GM23338 (cell line): ENCODE data around the gene OR52E5. TPM values are rescaled to one million over a fixed set of nuclear protein-coding genes. Genes with fewer than 3 reads are reported as not detected.
A peak's percentile ranks its signal among the peaks of the same experiment; 100 is the strongest.

ENCODE experiments used
- ATAC-seq: fragments of 200-7000 bp; cut with Tn5 transposase; 3 replicates; pipeline ENCODE4 v1.9.1; 2020
- DNase-seq: peaks from one replicate; pipeline ENCODE4 v3.0.0-alpha.2; 2015; ENCODE audit warnings: low spot score
- H2AFZ ChIP-seq: fragments of 200-600 bp; sonication (generic); 2 replicates; pipeline ENCODE4 v1.8.0; 2016; ENCODE audit warnings: antibody characterized with exemption, mild to moderate bottlenecking, moderate library complexity
- H3F3A ChIP-seq: fragments of 200-600 bp; sonication (generic); replicated peaks from 2 replicates; pipeline ENCODE4 v1.8.0; 2017; ENCODE audit warnings: antibody characterized with exemption, mixed run types, low read depth
- H3K27ac ChIP-seq: fragments of 200-600 bp; sonication (generic); 2 replicates; pipeline ENCODE4 v1.6.1; 2016; ENCODE audit warnings: low read depth
- H3K27me3 ChIP-seq: fragments of 200-600 bp; sonication (generic); 2 replicates; pipeline ENCODE4 v1.8.0; 2016; ENCODE audit warnings: mild to moderate bottlenecking, mixed run types, moderate library complexity; ENCODE audit not compliant: insufficient read depth
- H3K36me3 ChIP-seq: fragments of 200-600 bp; sonication (generic); 2 replicates; pipeline ENCODE4 v1.8.0; 2016; ENCODE audit warnings: mild to moderate bottlenecking; ENCODE audit not compliant: insufficient read depth
- H3K4me1 ChIP-seq: fragments of 200-600 bp; sonication (generic); 2 replicates; pipeline ENCODE4 v1.8.0; 2016; ENCODE audit warnings: mild to moderate bottlenecking, moderate library complexity; ENCODE audit not compliant: insufficient read depth
- H3K4me2 ChIP-seq: fragments of 200-600 bp; sonication (generic); 2 replicates; pipeline ENCODE4 v1.7.1; 2017; ENCODE audit warnings: mixed run types
- H3K4me3 ChIP-seq: fragments of 200-600 bp; sonication (generic); 2 replicates; pipeline ENCODE4 v1.6.1; 2016; ENCODE audit warnings: mixed run types
- H3K79me2 ChIP-seq: fragments of 200-600 bp; sonication (generic); replicated peaks from 2 replicates; pipeline ENCODE4 v1.8.0; 2017; ENCODE audit warnings: mild to moderate bottlenecking; ENCODE audit not compliant: insufficient read depth
- H3K9me2 ChIP-seq: fragments of 200-600 bp; sonication (generic); 2 replicates; pipeline ENCODE4 v1.8.0; 2017; ENCODE audit not compliant: insufficient read depth
- H4K20me1 ChIP-seq: fragments of 200-600 bp; sonication (generic); replicated peaks from 2 replicates; pipeline ENCODE4 v1.8.0; 2017; ENCODE audit warnings: mild to moderate bottlenecking; ENCODE audit not compliant: insufficient read depth
- H3K27ac Mint-ChIP-seq: 2 replicates; pipeline ENCODE4 v1.8.0; 2020; ENCODE audit warnings: inconsistent platforms, mild to moderate bottlenecking, moderate library complexity, mixed read lengths
- H3K27me3 Mint-ChIP-seq: 3 replicates; pipeline ENCODE4 v1.8.0; 2022; ENCODE audit warnings: low read depth, mild to moderate bottlenecking, moderate library complexity, mixed read lengths, inconsistent platforms; ENCODE audit not compliant: insufficient read depth, poor library complexity
- H3K36me3 Mint-ChIP-seq: 3 replicates; pipeline ENCODE4 v1.8.0; 2021; ENCODE audit warnings: low read depth, mild to moderate bottlenecking, inconsistent platforms, moderate library complexity, mixed read lengths
- H3K4me1 Mint-ChIP-seq: 3 replicates; pipeline ENCODE4 v1.8.0; 2020; ENCODE audit warnings: mild to moderate bottlenecking, inconsistent platforms, mixed read lengths
- H3K4me3 Mint-ChIP-seq: 3 replicates; pipeline ENCODE4 v1.8.0; 2021; ENCODE audit warnings: moderate library complexity, mild to moderate bottlenecking, inconsistent platforms, mixed read lengths
- H3K9me3 Mint-ChIP-seq: 3 replicates; pipeline ENCODE4 v1.8.0; 2020; ENCODE audit warnings: moderate library complexity, mild to moderate bottlenecking, inconsistent platforms, mixed read lengths
- EZH2 ChIP-seq: fragments of 200-600 bp; sonication (generic); IDR thresholded peaks from one replicate; pipeline ENCODE4 v1.8.0; 2017; ENCODE audit warnings: antibody characterized with exemption, mild to moderate bottlenecking, low read depth; ENCODE audit not compliant: unreplicated experiment
- EZH2phosphoT487 ChIP-seq: fragments of 200-600 bp; sonication (generic); IDR thresholded peaks from one replicate; pipeline ENCODE4 v1.8.1; 2018; ENCODE audit warnings: antibody characterized with exemption; ENCODE audit not compliant: unreplicated experiment
- POLR2AphosphoS5 ChIP-seq: IDR thresholded peaks from 2 replicates; pipeline ENCODE4 v1.6.1; 2016; ENCODE audit warnings: antibody characterized with exemption, low read depth
- STAT1 ChIP-seq: IDR thresholded peaks from one replicate; pipeline ENCODE4 v1.6.1; 2016; ENCODE audit warnings: antibody characterized with exemption; ENCODE audit not compliant: unreplicated experiment
- ZNF114 ChIP-seq: fragments of 250-450 bp; sonication (Bioruptor Pico); IDR thresholded peaks from 2 replicates; pipeline ENCODE4 v1.5.0; 2020; ENCODE audit warnings: mild to moderate bottlenecking, moderate library complexity
- ZNF331 ChIP-seq: fragments of 250-450 bp; sonication (Bioruptor Pico); IDR thresholded peaks from 2 replicates; pipeline ENCODE4 v1.5.0; 2020; ENCODE audit warnings: low read depth, mild to moderate bottlenecking, moderate library complexity
- polyA plus RNA-seq: library from polyadenylated mRNA; unstranded; fragments of >200 nt; fragmentation: Nextera tagmentation; extraction: Ambion mirVana; gene quantifications from 2 replicates; pipeline ENCODE4 v1.2.1, GENCODE V29; 2016
- total RNA-seq: library from RNA; depleted of rRNA; stranded (reverse); fragments of >200 nt; shearing (Covaris generic); gene quantifications from 2 replicates; pipeline ENCODE4 v1.2.3, GENCODE V29; 2014
- TF ChIP-seq, protein P1 (sequence below): fragments of 250-450 bp; sonication (Bioruptor Pico); IDR thresholded peaks from 2 replicates; pipeline ENCODE4 v1.5.0; 2020; ENCODE audit warnings: mild to moderate bottlenecking, moderate library complexity
- TF ChIP-seq, protein P2 (sequence below): IDR thresholded peaks from 2 replicates; pipeline ENCODE4 v1.6.1; 2016; ENCODE audit warnings: antibody characterized with exemption
- TF ChIP-seq, protein P3 (sequence below), 2 experiments: fragments of 200-600 bp in 1 of 2; sonication (generic) in 1 of 2; conservative IDR thresholded peaks; 2 replicates each; pipeline versions ENCODE4 v1.5.1 to v1.6.1; 2016 to 2017; ENCODE audit warnings: antibody characterized with exemption in 2 of 2, low read depth in 2 of 2, mild to moderate bottlenecking in 2 of 2, moderate library complexity in 1 of 2

The OR52E5 gene
- total and polyA plus RNA-seq, 2 experiments from 2014 or later: not detected

DNA sequence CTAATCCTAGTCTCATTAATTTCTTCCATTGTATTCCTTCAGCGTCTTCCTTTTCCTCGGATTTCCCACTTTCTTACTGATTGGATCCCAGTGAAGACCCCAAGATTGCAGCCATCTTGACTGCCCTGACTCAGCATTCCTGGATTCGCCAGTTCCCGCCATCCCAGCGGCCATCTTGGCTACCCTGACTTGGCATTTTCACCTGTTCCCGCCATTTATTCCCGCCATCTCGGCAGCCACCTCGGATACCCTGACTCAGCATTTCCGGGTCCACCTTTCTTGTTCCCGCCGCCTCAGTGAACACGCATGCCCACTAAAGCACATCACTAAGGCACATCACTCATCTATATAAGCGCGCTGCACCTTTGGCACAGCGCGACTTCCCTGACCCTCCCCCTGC is 35.3 kb downstream of the OR52E5 start:
- DNase-seq (peak; percentile 34), ATAC-seq (no peak)
- Histone ChIP-seq H3K4me2 (no peak overlapping the region), H3F3A (no peaks in the 10 kb centered on the region), H3K27me3 (no peaks in the 10 kb centered on the region), H3K9me2 (peaks cover 4% of the 10 kb centered on the region), H4K20me1 (no peaks in the 10 kb centered on the region), H3K79me2 (no peaks in the 10 kb centered on the region), H3K27ac (no peak overlapping the region), H2AFZ (0 out of 2 replicates have a peak overlapping the region, but pooled peaks have one; percentile 38), H3K4me1 (no peaks in the 10 kb centered on the region), H3K36me3 (no peaks in the 10 kb centered on the region), H3K4me3 (no peak overlapping the region)
- H3K4me1 Mint-ChIP-seq: no peaks in the 10 kb centered on the region
- H3K27ac Mint-ChIP-seq: peak overlapping the region; percentile 94
- H3K9me3 Mint-ChIP-seq: peaks cover 52% of the 10 kb centered on the region
- peaks cover 24% of the 10 kb centered on the region for H3K36me3 Mint-ChIP-seq
- no peak overlapping the region for H3K4me3 Mint-ChIP-seq
- TF ChIP-seq, protein P1, sequence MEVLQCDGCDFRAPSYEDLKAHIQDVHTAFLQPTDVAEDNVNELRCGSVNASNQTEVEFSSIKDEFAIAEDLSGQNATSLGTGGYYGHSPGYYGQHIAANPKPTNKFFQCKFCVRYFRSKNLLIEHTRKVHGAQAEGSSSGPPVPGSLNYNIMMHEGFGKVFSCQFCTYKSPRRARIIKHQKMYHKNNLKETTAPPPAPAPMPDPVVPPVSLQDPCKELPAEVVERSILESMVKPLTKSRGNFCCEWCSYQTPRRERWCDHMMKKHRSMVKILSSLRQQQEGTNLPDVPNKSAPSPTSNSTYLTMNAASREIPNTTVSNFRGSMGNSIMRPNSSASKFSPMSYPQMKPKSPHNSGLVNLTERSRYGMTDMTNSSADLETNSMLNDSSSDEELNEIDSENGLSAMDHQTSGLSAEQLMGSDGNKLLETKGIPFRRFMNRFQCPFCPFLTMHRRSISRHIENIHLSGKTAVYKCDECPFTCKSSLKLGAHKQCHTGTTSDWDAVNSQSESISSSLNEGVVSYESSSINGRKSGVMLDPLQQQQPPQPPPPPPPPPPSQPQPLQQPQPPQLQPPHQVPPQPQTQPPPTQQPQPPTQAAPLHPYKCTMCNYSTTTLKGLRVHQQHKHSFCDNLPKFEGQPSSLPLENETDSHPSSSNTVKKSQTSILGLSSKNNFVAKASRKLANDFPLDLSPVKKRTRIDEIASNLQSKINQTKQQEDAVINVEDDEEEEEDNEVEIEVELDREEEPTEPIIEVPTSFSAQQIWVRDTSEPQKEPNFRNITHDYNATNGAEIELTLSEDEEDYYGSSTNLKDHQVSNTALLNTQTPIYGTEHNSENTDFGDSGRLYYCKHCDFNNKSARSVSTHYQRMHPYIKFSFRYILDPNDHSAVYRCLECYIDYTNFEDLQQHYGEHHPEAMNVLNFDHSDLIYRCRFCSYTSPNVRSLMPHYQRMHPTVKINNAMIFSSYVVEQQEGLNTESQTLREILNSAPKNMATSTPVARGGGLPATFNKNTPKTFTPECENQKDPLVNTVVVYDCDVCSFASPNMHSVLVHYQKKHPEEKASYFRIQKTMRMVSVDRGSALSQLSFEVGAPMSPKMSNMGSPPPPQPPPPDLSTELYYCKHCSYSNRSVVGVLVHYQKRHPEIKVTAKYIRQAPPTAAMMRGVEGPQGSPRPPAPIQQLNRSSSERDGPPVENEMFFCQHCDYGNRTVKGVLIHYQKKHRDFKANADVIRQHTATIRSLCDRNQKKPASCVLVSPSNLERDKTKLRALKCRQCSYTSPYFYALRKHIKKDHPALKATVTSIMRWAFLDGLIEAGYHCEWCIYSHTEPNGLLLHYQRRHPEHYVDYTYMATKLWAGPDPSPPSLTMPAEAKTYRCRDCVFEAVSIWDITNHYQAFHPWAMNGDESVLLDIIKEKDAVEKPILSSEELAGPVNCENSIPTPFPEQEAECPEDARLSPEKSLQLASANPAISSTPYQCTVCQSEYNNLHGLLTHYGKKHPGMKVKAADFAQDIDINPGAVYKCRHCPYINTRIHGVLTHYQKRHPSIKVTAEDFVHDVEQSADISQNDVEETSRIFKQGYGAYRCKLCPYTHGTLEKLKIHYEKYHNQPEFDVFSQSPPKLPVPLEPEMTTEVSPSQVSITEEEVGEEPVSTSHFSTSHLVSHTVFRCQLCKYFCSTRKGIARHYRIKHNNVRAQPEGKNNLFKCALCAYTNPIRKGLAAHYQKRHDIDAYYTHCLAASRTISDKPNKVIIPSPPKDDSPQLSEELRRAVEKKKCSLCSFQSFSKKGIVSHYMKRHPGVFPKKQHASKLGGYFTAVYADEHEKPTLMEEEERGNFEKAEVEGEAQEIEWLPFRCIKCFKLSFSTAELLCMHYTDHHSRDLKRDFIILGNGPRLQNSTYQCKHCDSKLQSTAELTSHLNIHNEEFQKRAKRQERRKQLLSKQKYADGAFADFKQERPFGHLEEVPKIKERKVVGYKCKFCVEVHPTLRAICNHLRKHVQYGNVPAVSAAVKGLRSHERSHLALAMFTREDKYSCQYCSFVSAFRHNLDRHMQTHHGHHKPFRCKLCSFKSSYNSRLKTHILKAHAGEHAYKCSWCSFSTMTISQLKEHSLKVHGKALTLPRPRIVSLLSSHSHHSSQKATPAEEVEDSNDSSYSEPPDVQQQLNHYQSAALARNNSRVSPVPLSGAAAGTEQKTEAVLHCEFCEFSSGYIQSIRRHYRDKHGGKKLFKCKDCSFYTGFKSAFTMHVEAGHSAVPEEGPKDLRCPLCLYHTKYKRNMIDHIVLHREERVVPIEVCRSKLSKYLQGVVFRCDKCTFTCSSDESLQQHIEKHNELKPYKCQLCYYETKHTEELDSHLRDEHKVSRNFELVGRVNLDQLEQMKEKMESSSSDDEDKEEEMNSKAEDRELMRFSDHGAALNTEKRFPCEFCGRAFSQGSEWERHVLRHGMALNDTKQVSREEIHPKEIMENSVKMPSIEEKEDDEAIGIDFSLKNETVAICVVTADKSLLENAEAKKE: no peak
- TF ChIP-seq, protein P2, sequence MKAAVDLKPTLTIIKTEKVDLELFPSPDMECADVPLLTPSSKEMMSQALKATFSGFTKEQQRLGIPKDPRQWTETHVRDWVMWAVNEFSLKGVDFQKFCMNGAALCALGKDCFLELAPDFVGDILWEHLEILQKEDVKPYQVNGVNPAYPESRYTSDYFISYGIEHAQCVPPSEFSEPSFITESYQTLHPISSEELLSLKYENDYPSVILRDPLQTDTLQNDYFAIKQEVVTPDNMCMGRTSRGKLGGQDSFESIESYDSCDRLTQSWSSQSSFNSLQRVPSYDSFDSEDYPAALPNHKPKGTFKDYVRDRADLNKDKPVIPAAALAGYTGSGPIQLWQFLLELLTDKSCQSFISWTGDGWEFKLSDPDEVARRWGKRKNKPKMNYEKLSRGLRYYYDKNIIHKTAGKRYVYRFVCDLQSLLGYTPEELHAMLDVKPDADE: no peak
- TF ChIP-seq ZNF331 (CRISPR knock-in tag) (no peak), EZH2 (no peak), EZH2phosphoT487 (no peak), POLR2AphosphoS5 (no peak), ZNF114 (CRISPR knock-in tag) (no peak), STAT1 (no peak)
- TF ChIP-seq, protein P3, sequence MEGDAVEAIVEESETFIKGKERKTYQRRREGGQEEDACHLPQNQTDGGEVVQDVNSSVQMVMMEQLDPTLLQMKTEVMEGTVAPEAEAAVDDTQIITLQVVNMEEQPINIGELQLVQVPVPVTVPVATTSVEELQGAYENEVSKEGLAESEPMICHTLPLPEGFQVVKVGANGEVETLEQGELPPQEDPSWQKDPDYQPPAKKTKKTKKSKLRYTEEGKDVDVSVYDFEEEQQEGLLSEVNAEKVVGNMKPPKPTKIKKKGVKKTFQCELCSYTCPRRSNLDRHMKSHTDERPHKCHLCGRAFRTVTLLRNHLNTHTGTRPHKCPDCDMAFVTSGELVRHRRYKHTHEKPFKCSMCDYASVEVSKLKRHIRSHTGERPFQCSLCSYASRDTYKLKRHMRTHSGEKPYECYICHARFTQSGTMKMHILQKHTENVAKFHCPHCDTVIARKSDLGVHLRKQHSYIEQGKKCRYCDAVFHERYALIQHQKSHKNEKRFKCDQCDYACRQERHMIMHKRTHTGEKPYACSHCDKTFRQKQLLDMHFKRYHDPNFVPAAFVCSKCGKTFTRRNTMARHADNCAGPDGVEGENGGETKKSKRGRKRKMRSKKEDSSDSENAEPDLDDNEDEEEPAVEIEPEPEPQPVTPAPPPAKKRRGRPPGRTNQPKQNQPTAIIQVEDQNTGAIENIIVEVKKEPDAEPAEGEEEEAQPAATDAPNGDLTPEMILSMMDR (conservative IDR thresholded peaks at IDR 0.05; ENCODE audit: low read depth in 2 of 2): no peak
- H3K27me3 Mint-ChIP-seq: peaks cover 11% of the 10 kb centered on the region
